SKM-1 treated with dmso at 0.1 percent for 144 hours (cell line): ENCODE measurements around the gene ERFE.

ENCODE experiments used
- DNase-seq: peaks from one replicate; lab custom pipeline; 2025; ENCODE audit not compliant: unreplicated experiment; lab: John Stamatoyannopoulos, UW

The ERFE gene

DNA sequence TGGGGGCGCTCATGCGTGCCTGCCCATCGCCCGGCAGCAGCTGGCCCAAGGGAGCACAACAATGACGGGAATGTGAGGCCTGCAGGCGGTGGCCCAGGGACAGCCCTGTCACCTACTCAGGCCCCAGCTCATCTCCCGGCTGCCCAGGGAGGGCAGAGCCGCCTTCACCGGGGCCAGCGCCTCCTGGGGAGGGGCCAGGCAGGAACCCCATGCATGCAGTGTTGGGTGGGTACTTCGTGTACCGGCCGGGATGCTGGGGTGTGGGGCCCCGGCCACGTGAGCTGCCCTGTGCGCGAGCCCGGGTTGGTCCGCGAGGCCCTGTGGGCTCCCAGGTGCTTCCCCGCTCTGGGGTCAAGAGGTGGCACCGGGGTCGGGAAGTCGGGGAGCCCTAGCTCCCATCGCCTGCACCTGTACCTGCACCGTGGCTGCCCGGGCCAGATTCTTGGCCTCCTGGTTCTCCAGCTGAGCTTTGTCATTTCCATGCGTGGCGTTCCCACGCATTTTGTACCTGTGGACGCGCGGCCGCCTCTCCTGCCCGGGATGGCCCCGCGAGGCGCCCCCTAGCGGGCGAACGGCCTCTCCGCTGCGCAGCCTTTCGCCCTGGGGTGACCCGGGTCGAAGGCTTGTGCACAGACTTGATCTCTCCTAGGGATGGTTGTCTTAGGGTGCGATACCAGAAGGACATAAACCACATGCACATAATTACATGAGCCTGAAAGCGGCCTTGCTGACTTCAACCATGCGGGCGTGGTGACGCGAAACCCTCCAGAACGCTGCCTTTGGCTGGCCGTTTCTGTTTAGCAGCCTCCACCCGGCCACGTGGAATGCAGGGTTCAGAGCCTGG, 19.4 kb upstream of the ERFE start:
- no peak for DNase-seq

DNA sequence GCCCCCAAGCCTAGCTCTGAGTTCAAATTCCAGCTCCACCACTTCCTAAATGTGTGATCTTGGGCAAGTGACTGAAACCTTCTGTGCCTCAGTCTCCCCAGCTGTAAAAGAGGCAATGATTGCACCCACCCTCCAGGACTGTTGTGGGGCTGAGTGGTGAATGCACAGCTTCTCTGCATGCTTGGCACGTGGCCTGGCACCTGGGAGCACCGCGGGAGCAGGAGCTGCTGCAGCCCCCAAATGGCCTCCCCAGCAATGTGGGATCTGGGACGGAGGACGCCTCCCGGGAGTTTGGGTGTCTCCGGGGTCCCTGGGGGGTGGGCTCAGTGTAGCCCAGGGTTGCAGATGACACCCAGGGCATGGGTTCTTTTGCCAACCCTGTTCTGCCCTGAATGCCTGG, 18.7 kb upstream of the ERFE start:
- no peak for DNase-seq

DNA sequence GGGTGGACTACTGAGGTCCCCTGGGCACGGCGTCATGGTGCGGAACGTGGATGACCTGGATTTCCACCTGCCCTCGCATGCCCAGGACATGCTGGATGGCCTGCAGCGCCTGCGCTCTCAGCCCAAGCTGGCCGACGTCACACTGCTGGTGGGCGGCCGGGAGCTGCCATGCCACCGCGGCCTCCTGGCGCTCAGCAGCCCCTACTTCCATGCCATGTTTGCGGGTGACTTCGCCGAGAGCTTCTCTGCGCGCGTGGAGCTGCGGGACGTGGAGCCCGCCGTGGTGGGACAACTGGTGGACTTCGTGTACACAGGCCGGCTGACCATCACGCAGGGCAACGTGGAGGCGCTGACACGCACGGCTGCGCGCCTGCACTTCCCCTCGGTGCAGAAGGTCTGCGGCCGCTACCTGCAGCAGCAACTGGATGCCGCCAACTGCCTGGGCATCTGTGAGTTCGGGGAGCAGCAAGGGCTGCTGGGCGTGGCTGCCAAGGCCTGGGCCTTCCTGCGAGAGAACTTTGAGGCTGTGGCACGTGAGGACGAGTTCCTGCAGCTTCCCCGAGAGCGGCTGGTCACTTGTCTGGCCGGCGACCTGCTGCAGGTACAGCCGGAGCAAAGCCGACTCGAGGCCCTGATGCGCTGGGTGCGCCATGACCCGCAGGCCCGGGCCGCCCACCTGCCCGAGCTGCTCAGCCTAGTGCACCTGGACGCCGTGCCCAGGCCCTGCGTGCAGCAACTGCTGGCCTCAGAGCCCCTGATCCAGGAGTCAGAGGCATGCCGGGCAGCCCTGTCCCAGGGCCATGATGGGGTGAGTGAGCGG, 17.8 kb upstream of the ERFE start:
- DNase-seq: no peak

DNA sequence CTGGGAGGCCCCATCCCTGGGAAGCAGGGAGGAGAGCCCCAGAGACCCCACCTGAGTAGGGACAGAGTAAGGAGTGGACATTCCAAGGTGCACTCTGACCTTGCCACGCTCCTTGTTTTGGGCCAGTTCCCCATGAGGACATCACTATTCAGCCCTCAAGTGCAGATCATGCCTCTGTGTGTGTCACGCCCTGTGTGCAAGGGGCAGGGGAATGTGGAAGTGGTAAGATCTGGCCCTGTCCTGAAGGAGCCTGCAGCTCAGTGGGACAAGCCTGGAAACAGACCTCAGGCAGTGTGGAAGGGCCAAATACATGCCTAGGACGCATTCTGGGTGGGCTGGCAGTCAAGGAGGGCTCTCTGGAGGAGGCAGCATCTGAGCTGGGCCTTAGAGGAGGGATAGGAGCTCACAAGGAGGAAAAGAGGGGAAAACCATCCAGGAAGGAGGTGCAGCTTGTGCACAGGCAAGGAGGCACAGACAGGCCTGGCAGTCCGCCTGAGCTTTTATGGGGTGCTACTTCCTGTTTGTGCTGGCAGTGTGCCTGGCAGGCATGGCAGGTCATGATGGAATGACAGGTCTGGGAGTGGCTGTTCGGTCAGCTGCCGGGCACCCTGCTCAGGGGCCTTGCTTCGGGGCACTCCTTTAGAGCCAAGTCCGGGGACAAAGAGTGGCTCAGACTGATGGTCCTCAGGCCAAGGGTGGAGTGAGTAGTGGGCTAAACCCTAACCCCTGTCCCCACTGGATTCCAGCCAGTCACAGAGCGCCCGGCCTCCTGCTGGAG, 17.0 kb upstream of the ERFE start:
- DNase-seq: no peak

DNA sequence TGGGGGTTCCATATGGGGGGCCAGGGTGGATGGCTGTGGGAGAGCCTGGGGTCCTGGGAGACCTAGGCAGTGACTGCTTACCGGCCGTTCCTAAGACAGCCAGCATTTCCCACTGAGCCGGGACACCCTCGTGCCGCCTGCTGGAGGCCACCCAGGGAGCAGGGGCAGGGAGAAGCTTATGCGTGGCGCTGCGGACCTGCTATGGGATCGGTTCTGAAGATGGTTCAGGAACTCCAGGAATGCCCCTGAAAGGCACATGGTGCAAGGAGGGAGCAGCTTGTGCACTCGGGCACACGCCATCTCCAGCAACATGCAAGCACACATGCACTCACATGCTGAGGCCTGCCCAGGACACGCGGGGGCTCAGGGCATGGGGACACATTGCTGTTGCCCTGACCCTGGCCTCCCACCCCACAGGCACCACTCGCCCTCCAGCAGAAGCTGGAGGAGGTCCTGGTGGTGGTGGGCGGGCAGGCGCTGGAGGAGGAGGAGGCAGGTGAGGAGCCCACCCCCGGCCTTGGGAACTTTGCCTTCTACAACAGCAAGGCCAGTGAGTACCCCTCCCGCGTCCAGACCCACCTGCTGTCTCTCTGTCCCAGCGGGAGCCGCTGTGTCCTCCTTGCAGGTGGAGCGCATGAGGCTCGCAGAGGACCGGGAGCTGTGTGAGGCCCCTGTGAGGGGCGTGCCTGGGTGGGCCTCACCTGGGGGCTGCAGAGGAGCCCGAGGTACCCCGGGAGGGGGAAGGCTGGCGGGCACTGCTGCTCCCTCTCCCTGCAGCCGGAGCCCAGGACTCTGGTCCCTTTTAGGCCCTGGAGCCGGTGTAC, 16.2 kb upstream of the ERFE start:
- no peak for DNase-seq

DNA sequence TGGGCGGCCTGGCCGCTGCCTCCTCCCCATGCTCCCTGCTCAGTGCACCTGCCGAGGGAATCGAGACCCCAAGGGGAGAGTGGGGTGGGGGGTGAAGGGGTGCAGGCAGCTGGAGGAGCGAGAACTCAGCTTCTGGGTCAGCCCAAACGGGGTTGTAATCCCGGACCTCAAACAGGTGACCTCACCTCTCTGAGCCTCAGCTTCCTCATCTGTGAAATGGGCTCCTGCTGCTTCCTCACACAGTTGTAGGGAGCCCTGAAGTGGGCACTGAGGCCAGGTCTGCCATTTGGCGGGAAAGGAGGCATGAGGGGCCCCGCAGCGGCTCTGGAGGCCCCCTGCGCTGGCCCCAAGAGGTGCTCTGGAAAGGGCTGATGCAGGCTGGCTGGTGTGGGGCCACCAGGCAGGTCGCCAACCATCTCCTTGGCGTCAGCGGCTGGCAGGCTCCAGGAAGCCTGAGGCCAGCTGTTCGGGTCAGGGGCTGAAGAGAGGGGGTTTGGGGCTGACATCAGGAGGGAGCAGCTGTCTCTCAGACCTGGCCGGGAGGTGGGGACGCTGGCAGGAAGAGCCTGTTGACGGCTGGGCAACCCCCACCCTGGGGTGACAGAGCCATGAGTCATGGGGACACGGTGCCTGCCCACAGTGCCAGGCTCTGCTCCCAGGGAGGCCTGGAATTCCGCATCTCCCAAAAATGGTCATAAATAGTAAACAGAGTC, 15.4 kb upstream of the ERFE start:
- no peak for DNase-seq

DNA sequence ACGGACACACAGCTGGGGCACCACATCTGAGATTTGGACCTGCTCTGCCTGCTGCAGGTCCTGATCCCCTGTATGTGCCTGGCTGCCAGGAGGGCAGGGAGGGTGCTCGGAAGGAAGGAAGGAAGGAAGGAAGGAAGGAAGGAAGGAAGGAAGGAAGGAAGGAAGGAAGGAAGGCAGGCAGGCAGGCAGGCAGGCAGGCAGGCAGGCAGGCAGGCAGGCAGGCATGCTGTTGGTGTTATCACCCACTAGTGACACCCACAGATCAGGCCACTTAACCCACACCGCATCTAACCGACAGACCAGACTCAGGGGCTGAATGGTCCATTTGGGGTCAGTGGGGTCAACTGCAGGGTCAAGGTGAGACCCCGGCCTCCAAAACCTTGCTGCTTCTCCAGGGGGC, 14.5 kb upstream of the ERFE start:
- DNase-seq: no peak

DNA sequence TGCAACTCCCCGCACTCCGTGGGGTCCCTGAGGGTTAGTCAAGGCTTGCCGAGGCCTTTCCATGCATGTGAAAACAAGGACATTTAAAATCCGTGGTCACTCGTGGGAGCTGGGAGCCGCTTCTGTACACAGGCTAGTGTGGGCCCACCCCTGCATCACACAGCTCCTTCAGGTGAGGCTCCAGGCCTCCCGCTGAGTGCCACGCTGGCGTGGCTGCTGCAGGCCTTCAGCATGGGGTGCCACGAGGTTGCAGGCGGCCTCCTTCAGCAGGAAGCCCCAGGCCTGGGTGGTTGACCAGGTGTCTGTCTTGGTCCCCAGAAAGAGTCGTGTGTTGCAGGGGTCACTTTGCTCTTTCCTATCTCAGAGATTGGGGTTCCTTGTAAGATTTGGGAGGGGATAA, 13.7 kb upstream of the ERFE start:
- no peak for DNase-seq

DNA sequence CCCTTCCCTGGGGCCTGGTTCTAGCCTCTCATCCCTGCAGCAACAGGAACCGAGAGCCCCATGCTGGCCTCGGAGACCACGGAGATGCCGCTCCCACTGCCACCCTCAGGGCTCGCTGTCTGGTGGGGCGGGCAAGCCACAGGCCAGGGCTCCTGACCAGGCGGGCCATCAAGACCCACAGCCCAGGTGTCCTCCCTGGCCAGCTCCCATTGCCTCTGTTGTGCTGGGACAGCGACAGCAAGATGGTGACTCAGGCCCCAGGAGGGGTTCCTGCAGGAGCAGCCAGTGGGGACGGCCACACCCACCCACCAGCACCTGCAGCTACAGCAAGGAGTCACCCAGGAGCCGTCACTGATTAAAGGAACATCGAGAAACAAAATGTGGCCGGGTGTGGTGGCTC, 12.9 kb upstream of the ERFE start:
- no peak for DNase-seq

DNA sequence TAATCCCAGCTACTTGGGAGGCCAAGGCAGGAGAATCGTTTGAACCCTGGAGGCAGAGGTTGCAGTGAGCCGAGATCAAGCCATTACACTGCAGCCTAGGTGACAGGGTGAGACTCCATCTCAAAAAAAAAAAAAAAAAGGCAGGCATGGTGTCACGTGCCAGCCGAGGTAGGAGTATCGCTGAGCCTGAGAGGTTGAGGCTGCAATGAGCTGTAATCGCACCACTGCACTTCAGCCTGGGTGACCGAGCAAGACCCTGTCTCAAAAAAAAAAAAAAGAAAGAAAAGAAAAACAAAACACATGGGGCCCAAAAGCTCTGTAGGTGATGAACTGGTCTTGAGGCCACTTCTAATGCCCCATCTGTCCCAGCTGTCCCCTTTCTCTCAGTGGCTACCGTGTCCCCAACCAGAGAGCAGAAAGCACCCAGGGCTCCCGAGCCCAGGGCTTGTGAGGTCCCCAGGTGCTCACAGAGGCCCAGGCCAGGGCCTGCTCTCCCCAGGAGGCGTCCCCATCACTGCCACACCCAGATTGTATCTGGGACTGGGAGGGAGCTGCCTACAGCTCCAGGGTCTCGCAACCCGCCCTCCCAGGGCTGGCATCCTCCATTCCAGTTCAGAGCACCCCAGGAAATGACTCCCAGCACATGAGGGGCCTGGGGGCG, 11.8 kb upstream of the ERFE start:
- DNase-seq: no peak

DNA sequence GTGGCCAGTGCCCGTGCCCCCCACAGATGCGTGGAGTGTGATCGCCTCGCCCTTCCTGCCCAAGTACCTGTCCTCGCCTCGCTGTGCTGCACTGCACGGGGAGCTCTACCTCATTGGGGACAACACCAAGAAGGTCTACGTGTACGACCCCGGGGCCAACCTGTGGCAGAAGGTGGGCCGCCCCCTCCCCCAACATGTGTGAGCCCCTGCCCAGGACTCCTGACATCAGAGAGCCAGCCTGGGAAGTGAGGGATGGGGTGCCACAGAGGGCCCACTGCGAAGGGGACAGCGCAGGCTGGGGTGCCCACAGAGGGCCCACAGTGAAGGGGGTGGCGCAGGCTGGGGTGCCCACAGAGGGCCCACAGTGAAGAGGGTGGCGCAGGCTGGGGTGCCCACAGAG, 9.8 kb upstream of the ERFE start:
- no peak for DNase-seq

DNA sequence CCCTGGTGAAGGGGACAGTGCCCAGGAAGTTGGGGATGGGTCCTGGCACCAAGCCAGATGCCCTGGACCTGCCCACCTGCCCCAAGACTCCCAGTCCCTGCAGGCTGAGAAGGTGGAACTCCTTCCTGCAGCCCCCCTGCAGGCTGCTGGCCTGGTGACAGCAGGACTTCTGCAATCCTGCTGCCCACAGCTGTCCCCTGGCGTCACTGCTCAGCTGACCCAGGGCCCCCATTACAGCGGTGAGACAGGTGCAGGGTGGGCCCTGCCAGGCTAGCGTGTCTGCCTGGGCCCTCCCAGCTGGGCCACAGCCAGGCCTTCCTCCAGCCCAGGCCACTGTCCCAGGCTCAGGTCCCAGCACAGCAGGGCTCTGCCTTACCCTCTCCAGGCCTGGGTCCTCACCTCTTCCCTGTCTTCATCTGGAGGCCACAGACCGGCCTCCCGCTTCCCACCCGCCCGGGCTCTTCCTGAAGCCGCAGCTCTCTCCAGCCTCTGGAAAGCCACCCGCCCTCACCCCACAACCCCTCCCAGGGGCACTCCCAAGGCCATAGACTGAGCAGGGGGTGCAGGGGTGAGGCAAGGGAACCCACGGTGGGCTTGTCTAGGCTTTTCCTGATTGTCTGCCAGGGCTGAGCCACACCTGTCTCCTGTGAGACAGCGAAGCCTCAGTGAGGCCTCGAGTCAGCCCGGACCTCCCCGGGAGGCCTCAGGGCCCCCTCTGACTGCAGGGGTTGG, 8.8 kb upstream of the ERFE start:
- DNase-seq: no peak

DNA sequence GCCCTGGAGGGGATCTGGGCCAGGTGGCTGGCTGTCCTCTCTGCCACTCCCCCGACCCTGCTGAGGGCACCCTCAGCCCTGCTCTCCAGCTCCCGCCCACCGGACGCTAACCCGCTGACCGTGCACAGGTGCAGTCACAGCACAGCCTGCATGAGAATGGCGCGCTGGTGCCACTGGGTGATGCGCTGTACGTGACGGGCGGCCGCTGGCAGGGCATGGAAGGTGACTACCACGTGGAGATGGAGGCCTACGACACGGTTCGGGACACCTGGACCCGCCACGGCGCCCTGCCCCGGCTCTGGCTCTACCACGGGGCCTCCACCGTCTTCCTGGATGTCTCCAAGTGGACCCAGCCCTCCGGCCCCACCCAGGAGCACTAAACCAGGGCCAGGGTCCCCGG, 8.1 kb upstream of the ERFE start:
- no peak for DNase-seq

DNA sequence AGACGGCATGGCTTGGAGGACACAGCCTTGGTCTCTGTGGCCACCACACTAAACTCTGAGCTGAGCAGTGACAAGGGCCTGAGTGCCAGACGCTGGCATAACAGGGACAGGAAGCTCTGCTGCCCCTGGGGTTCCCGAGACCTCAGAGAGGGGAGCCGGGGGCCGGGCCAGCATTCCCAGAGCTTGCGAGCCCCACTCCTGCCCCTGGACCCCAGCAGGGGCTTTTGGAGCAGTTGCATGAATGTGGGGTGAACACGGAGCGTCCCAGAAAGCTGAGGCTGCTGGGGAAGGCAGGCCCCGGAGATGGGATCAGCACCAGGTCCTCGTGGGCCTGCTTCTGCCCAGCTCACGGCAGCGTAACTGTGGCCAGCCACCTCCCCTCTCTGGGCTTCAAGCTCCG, 7.6 kb upstream of the ERFE start:
- DNase-seq: no peak

DNA sequence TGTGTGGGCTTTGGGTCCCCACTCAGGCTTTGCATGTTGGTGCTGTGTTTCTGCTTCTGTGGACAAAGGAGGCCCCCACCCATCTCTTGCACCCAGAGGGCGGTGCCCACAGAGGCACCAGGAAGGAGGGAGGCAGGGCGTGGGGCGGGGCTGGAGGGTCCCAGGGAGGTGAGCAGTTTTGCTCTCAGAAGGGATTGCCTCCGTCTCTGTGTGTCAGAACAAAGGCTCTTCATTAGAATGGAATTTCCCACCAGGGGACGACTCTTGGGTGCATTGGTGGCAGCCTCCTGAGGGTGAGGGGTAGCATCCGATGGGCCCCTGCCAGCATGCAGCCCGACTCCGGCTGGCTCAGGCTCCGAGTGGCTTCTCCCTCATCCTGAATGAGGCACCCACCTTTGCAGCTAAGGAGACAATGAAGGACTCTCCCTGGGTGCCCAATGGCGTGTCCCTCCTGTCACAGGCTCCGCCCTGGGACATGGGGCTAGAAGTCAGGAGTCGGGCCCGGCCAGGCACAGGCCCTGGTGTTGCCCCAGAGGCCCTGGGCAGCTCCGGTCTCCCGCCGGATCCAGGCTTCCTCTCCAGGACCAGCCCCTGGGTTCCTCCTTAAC, 7.0 kb upstream of the ERFE start:
- no peak for DNase-seq

DNA sequence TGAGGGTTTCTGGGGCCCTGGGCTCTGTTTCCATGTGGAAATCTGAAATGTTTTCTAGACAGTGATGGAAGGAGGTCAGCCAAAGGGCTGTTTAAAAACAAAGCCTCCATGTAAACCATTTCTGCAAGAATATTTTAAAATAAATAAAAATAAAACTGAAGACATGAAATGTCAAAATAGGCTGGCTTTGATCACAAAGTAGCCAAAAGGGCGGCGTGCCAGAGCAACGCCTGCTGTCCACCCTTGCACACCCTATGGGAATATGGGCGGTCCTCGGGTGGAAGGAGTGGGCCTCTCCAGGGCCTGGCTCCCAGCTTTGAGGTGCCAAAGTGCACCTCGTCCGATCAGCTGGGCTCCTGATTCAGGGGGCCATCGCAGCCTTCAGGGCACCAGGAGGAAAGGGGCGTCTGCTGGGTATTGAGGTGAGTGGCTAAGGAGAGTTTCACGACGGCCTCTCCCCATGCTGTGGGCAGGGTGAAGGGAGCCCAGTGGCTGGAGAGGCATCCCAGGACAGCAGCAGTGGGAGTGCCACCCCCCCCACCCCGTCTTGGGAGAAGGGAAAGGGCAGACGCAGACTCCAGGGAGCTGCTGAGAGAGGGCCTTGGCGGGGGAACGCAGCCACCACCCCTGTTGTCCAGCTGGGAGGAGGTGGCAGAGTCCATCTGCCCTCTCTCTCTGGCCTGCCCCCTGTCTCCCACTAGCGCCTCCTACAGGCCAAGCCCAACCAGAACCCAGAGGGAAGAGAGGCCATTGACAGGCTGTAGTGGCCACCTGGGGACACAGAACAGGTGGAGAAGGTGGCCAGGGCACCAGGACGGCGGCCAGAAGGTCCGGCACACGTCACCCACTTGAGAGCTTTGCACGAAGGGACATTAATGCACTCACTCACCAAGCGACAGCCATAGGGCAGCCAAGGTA, 5.7 kb upstream of the ERFE start:
- DNase-seq: no peak

DNA sequence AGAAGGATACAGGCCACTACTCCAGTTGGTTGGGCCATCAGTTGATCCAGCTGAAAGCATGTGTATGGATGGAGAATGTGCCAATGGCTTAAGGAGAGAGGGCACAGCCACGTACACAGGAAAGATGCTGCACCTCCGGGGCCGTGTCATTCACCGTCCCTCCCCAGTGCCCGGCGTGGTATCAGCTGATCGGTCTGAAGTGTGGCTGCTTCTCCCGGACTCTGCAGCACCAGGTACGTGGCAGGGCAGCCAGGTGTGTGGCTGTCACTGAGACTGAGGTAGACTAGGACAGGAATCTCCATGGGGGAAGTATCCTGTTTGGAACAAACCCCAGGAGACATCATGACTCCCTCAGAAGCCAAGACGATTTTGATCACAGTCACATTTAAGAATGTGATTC, 4.2 kb upstream of the ERFE start:
- DNase-seq: no peak
